ENCODE data around the gene TRAPPC2L. TPM values are rescaled to one million over a fixed set of nuclear protein-coding genes. Genes with fewer than 3 reads are reported as not detected.

Gene TRAPPC2L
- total and polyA plus RNA-seq, 10 donors, result 28.9 to 87.5 (median 41.7) TPM

GRCh38 chr16:88900662-88901052 lies 43.7 kb downstream of the TRAPPC2L start:
- no peak overlapping the region for H3K4me3 ChIP-seq
- H3K9me3 ChIP-seq, result no peaks in the 10 kb centered on the region
- TF ChIP-seq POLR2A (IDR thresholded peaks at IDR 0.05), result no peak
- TF ChIP-seq POLR2AphosphoS5 (IDR thresholded peaks at IDR 0.05), result peak in 2 of 3 donors; percentile 42 to 58
- no peak for TF ChIP-seq CTCF (IDR thresholded peaks at IDR 0.05 in 8 of 11, conservative IDR thresholded peaks at IDR 0.05 in 3 of 11)
- no peaks in the 10 kb centered on the region for H3K27me3 ChIP-seq (replicated peaks in 1 of 7)
- peaks cover 0 to 91% (median 52%) of the 10 kb centered on the region in 6 donors for H3K36me3 ChIP-seq
- WGBS, 5 donors, result 67 to 89% (median 79%) methylated on average over 5 to 12 of the region's 12 CpGs
- H3K4me1 ChIP-seq, result peaks cover 0 to 58% (median 29%) of the 10 kb centered on the region in 6 donors
- intact Hi-C loops (cut with DNase I; ENCODE audit: low total_unique reads), result no loop called here
- H3K27ac ChIP-seq, result peak overlapping the region in 5 of 8 donors; percentile 29 to 74 (median 49)
- no peak for DNase-seq

GRCh38 chr16:88901718-88902337 lies 44.9 kb downstream of the TRAPPC2L start:
- Histone ChIP-seq H3K36me3 (peaks cover 0 to 79% (median 41%) of the 10 kb centered on the region in 6 donors), H3K27ac (peak overlapping the region in 5 of 8 donors; percentile 29 to 74 (median 49)), H3K4me3 (no peak overlapping the region), H3K4me1 (peaks cover 0 to 63% (median 35%) of the 10 kb centered on the region in 6 donors), H3K9me3 (no peaks in the 10 kb centered on the region), H3K27me3 (replicated peaks in 1 of 7) (no peaks in the 10 kb centered on the region)
- WGBS, 5 donors, result 89 to 93% (median 92%) methylated on average over 12 to 26 of the region's 26 CpGs
- DNase-seq, result no peak
- TF ChIP-seq POLR2A (IDR thresholded peaks at IDR 0.05) (no peak), POLR2AphosphoS5 (IDR thresholded peaks at IDR 0.05) (no peak), CTCF (IDR thresholded peaks at IDR 0.05 in 8 of 11, conservative IDR thresholded peaks at IDR 0.05 in 3 of 11) (no peak)
- intact Hi-C loops (cut with DNase I; ENCODE audit: low total_unique reads), result no loop called here

GRCh38 chr16:88902744-88903143 lies 45.8 kb downstream of the TRAPPC2L start:
- 72 to 83% (median 81%) methylated on average over 13 to 16 of the region's 16 CpGs for WGBS, 5 donors
- Histone ChIP-seq H3K4me1 (peaks cover 0 to 70% (median 38%) of the 10 kb centered on the region in 6 donors), H3K27ac (no peak overlapping the region), H3K36me3 (peaks cover 0 to 70% (median 32%) of the 10 kb centered on the region in 6 donors), H3K4me3 (no peak overlapping the region), H3K27me3 (replicated peaks in 1 of 7) (no peaks in the 10 kb centered on the region), H3K9me3 (no peaks in the 10 kb centered on the region)
- TF ChIP-seq POLR2A (IDR thresholded peaks at IDR 0.05) (no peak), CTCF (IDR thresholded peaks at IDR 0.05 in 8 of 11, conservative IDR thresholded peaks at IDR 0.05 in 3 of 11) (no peak), POLR2AphosphoS5 (IDR thresholded peaks at IDR 0.05) (no peak)
- DNase-seq, result no peak
- intact Hi-C loops (cut with DNase I; ENCODE audit: low total_unique reads), result no loop called here

GRCh38 chr16:88903267-88903666 lies 46.3 kb downstream of the TRAPPC2L start:
- TF ChIP-seq POLR2A (IDR thresholded peaks at IDR 0.05) (no peak), POLR2AphosphoS5 (IDR thresholded peaks at IDR 0.05) (peak in 1 of 3 donors; percentile 13)
- Histone ChIP-seq H3K27ac (no peak overlapping the region), H3K27me3 (replicated peaks in 1 of 7) (no peaks in the 10 kb centered on the region), H3K4me1 (peaks cover 0 to 75% (median 38%) of the 10 kb centered on the region in 6 donors), H3K36me3 (peaks cover 0 to 65% (median 28%) of the 10 kb centered on the region in 6 donors), H3K4me3 (no peak overlapping the region), H3K9me3 (no peaks in the 10 kb centered on the region)
- intact Hi-C loops (cut with DNase I; ENCODE audit: low total_unique reads), result no loop called here
- DNase-seq, result no peak
- 33 to 85% (median 81%) methylated on average over 1 to 14 of the region's 14 CpGs; no CpG with 5 or more reads in 1 of the 5 donors for WGBS, 5 donors
